ENCODE data around the gene NSUN4.

Gene NSUN4

GRCh38 chr1:46368791-46369190, 28.2 kb downstream of the NSUN4 start:
- no peak for TF ChIP-seq CTCF (conservative IDR thresholded peaks at IDR 0.05)
- H3K27ac ChIP-seq: no peak overlapping the region

GRCh38 chr1:46369542-46370213, 29.1 kb downstream of the NSUN4 start:
- no peak for TF ChIP-seq CTCF (conservative IDR thresholded peaks at IDR 0.05)
- H3K27ac ChIP-seq: no peak overlapping the region

- TF ChIP-seq CTCF (conservative IDR thresholded peaks at IDR 0.05): no peak
- no peak overlapping the region for H3K27ac ChIP-seq
Measured at GRCh38 chr1:46370214-46370633, 29.6 kb downstream of the NSUN4 start.

GRCh38 chr1:46372431-46372830, 31.8 kb downstream of the NSUN4 start:
- TF ChIP-seq CTCF (conservative IDR thresholded peaks at IDR 0.05): no peak

GRCh38 chr1:46379996-46380395, 39.4 kb downstream of the NSUN4 start:
- H3K27ac ChIP-seq: no peak overlapping the region
- no peak for TF ChIP-seq CTCF (conservative IDR thresholded peaks at IDR 0.05)

More at GRCh38 chr1:46372431-46372830, 31.8 kb downstream of the NSUN4 start:
- no peak overlapping the region for H3K27ac ChIP-seq

- H3K27ac ChIP-seq: no peak overlapping the region
- no peak for TF ChIP-seq CTCF (conservative IDR thresholded peaks at IDR 0.05)
Measured at GRCh38 chr1:46380508-46380907, 39.9 kb downstream of the NSUN4 start.

- peak overlapping the region; percentile 97 for H3K27ac ChIP-seq
- TF ChIP-seq CTCF (conservative IDR thresholded peaks at IDR 0.05): no peak
Measured at GRCh38 chr1:46393510-46393909, 52.9 kb downstream of the NSUN4 start.

All from VCaP (cell line).